HepG2 (cell line): ENCODE data around the gene EIF2B1. TPM values are rescaled to one million over a fixed set of nuclear protein-coding genes. Genes with fewer than 3 reads are reported as not detected.

Source experiments
- DRAP1 ChIP-seq: IDR thresholded peaks from 2 replicates; pipeline ENCODE4 v1.6.1; 2016; ENCODE audit warnings: missing genetic modification reagents, missing compliant biosample characterization
- FIP1L1 ChIP-seq: fragments of 200-400 bp; formaldehyde crosslinking; IDR thresholded peaks from 2 replicates; pipeline ENCODE4 v1.6.1; 2018; ENCODE audit warnings: low read depth, mild to moderate bottlenecking, low read length, moderate library complexity, borderline replicate concordance; ENCODE audit not compliant: insufficient read depth
- GABPB1 ChIP-seq: IDR thresholded peaks from 2 replicates; pipeline ENCODE4 v1.6.1; 2016; ENCODE audit warnings: mild to moderate bottlenecking, missing genetic modification reagents, moderate library complexity, missing compliant biosample characterization
- KAT8 ChIP-seq: IDR thresholded peaks from 2 replicates; pipeline ENCODE4 v1.6.1; 2016; ENCODE audit warnings: missing genetic modification reagents, missing compliant biosample characterization
- MLLT10 ChIP-seq: sonication (generic); formaldehyde crosslinking; IDR thresholded peaks from 2 replicates; pipeline ENCODE4 v1.4.0; 2020; ENCODE audit warnings: missing genetic modification reagents
- SMC3 ChIP-seq: IDR thresholded peaks from 2 replicates; pipeline ENCODE4 v1.6.1; 2011; ENCODE audit warnings: low read length, improper control_type of control experiment
- SRSF9 ChIP-seq: fragments of 200-400 bp; formaldehyde crosslinking; IDR thresholded peaks from 2 replicates; pipeline ENCODE4 v1.6.1; 2018; ENCODE audit warnings: borderline replicate concordance, mild to moderate bottlenecking, low read depth, low read length; ENCODE audit not compliant: insufficient read depth, poor library complexity, severe bottlenecking
- TERF1 ChIP-seq: sonication (generic); formaldehyde crosslinking; IDR thresholded peaks from 2 replicates; pipeline ENCODE4 v1.8.0; 2022; ENCODE audit warnings: mild to moderate bottlenecking, missing genetic modification reagents, moderate library complexity
- ZEB1 ChIP-seq: IDR thresholded peaks from 2 replicates; pipeline ENCODE4 v1.6.1; 2012; ENCODE audit warnings: mild to moderate bottlenecking, low read depth, inconsistent platforms; ENCODE audit not compliant: insufficient replicate concordance
- ZFX ChIP-seq: sonication (generic); formaldehyde crosslinking; IDR thresholded peaks from 2 replicates; pipeline ENCODE4 v1.4.0; 2020; ENCODE audit warnings: mild to moderate bottlenecking, low read depth, missing genetic modification reagents, moderate library complexity
- ZMYM3 ChIP-seq: sonication (generic); formaldehyde crosslinking; IDR thresholded peaks from 2 replicates; pipeline ENCODE4 v1.5.1; 2020; ENCODE audit warnings: mild to moderate bottlenecking, missing genetic modification reagents
- ZNF121 ChIP-seq: sonication (generic); formaldehyde crosslinking; IDR thresholded peaks from 2 replicates; pipeline ENCODE4 v1.5.0; 2020; ENCODE audit warnings: mild to moderate bottlenecking, missing genetic modification reagents
- ZNF17 ChIP-seq: sonication (generic); formaldehyde crosslinking; IDR thresholded peaks from 2 replicates; pipeline ENCODE4 v1.5.0; 2020; ENCODE audit warnings: mild to moderate bottlenecking, missing genetic modification reagents
- ZNF468 ChIP-seq: sonication (generic); formaldehyde crosslinking; IDR thresholded peaks from 2 replicates; pipeline ENCODE4 v1.8.0; 2022; ENCODE audit warnings: mild to moderate bottlenecking, moderate library complexity, missing genetic modification reagents
- ZNF543 ChIP-seq: sonication (generic); formaldehyde crosslinking; IDR thresholded peaks from 2 replicates; pipeline ENCODE4 v1.4.0; 2020; ENCODE audit warnings: mild to moderate bottlenecking, missing genetic modification reagents
- ZNF552 ChIP-seq: sonication (generic); formaldehyde crosslinking; IDR thresholded peaks from 2 replicates; pipeline ENCODE4 v1.9.0; 2022; ENCODE audit warnings: missing genetic modification reagents, mild to moderate bottlenecking, borderline replicate concordance
- ZNF746 ChIP-seq: sonication (generic); formaldehyde crosslinking; IDR thresholded peaks from 2 replicates; pipeline ENCODE4 v1.8.0; 2022; ENCODE audit warnings: mild to moderate bottlenecking, missing genetic modification reagents
- ZNF841 ChIP-seq: sonication (generic); formaldehyde crosslinking; IDR thresholded peaks from 2 replicates; pipeline ENCODE4 v1.8.1; 2023; ENCODE audit warnings: missing genetic modification reagents, borderline replicate concordance
- polyA plus RNA-seq, 8 experiments: library from polyadenylated mRNA; depleted of rRNA in 3 of 8; stranded (reverse) in 7 of 8; unstranded in 1 of 8; fragments of >200 nt; fragmentation: Illumina TruSeq in 4 of 8; extraction: Trizol in 4 of 8; gene quantifications; 2 replicates each; pipeline versions ENCODE4 v1.2.1 to v1.2.3, GENCODE V29; 2011 to 2016; ENCODE audit warnings: low read depth in 4 of 8, missing spikeins in 1 of 8, mixed read lengths in 1 of 8; ENCODE audit not compliant: insufficient read depth in 1 of 8
- total RNA-seq, 5 experiments: library from RNA; depleted of rRNA; stranded (reverse); fragments of >200 nt; fragmentation: Illumina TruSeq; extraction: Trizol; gene quantifications; 2 replicates each; pipeline ENCODE4 v1.2.3, GENCODE V29; 2016; ENCODE audit warnings: low read depth in 1 of 5
- TF ChIP-seq, protein P1 (sequence below): sonication (generic); formaldehyde crosslinking; IDR thresholded peaks from 2 replicates; pipeline ENCODE4 v1.4.0; 2020; ENCODE audit warnings: missing genetic modification reagents; ENCODE audit errors: not compliant biosample characterization
- TF ChIP-seq, protein P2 (sequence below): sonication (generic); formaldehyde crosslinking; IDR thresholded peaks from 2 replicates; pipeline ENCODE4 v1.4.0; 2020; ENCODE audit warnings: missing genetic modification reagents, borderline replicate concordance
- TF ChIP-seq, protein P3 (sequence below): sonication (generic); formaldehyde crosslinking; IDR thresholded peaks from 2 replicates; pipeline ENCODE4 v1.4.0; 2020; ENCODE audit warnings: mild to moderate bottlenecking, low read depth, missing genetic modification reagents
- TF ChIP-seq, protein P4 (sequence below): sonication (generic); formaldehyde crosslinking; IDR thresholded peaks from 2 replicates; pipeline ENCODE4 v1.4.0; 2020; ENCODE audit warnings: missing genetic modification reagents

The EIF2B1 gene
- total and polyA plus RNA-seq, 2 of the 13 experiments (the other 11 are each of a cell fraction or from before 2014, with no cell fraction given): 18.7 to 37.4 TPM

GRCh38 chr12:123595729-123596128, 37.8 kb downstream of the EIF2B1 start (continued):
- TF ChIP-seq, protein P1, sequence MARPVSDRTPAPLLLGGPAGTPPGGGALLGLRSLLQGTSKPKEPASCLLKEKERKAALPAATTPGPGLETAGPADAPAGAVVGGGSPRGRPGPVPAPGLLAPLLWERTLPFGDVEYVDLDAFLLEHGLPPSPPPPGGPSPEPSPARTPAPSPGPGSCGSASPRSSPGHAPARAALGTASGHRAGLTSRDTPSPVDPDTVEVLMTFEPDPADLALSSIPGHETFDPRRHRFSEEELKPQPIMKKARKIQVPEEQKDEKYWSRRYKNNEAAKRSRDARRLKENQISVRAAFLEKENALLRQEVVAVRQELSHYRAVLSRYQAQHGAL: no peak
- TF ChIP-seq ZNF121 (CRISPR knock-in tag) (peak; percentile 98), SRSF9 (no peak), ZNF17 (CRISPR knock-in tag) (no peak), DRAP1 (peak; percentile 44; the same call in 1 of the 2 replicates), GABPB1 (CRISPR knock-in tag) (peak; percentile 47), SMC3 (peak; percentile 49), ZNF746 (CRISPR knock-in tag) (no peak), KAT8 (peak; percentile 58), ZNF552 (no peak), ZNF468 (CRISPR knock-in tag) (no peak), MLLT10 (CRISPR knock-in tag) (no peak), ZMYM3 (CRISPR knock-in tag) (peak; percentile 87), ZEB1 (peak; percentile 49), ZNF543 (no peak), ZNF841 (CRISPR knock-in tag) (no peak), ZFX (CRISPR knock-in tag) (no peak), FIP1L1 (no peak), TERF1 (CRISPR knock-in tag) (no peak)
- TF ChIP-seq, protein P2, sequence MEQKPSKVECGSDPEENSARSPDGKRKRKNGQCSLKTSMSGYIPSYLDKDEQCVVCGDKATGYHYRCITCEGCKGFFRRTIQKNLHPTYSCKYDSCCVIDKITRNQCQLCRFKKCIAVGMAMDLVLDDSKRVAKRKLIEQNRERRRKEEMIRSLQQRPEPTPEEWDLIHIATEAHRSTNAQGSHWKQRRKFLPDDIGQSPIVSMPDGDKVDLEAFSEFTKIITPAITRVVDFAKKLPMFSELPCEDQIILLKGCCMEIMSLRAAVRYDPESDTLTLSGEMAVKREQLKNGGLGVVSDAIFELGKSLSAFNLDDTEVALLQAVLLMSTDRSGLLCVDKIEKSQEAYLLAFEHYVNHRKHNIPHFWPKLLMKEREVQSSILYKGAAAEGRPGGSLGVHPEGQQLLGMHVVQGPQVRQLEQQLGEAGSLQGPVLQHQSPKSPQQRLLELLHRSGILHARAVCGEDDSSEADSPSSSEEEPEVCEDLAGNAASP (CRISPR knock-in tag): peak; percentile 70; the same call in 1 of the 2 replicates
- TF ChIP-seq, protein P3, sequence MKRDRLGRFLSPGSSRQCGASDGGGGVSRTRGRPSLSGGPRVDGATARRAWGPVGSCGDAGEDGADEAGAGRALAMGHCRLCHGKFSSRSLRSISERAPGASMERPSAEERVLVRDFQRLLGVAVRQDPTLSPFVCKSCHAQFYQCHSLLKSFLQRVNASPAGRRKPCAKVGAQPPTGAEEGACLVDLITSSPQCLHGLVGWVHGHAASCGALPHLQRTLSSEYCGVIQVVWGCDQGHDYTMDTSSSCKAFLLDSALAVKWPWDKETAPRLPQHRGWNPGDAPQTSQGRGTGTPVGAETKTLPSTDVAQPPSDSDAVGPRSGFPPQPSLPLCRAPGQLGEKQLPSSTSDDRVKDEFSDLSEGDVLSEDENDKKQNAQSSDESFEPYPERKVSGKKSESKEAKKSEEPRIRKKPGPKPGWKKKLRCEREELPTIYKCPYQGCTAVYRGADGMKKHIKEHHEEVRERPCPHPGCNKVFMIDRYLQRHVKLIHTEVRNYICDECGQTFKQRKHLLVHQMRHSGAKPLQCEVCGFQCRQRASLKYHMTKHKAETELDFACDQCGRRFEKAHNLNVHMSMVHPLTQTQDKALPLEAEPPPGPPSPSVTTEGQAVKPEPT: no peak
- TF ChIP-seq, protein P4, sequence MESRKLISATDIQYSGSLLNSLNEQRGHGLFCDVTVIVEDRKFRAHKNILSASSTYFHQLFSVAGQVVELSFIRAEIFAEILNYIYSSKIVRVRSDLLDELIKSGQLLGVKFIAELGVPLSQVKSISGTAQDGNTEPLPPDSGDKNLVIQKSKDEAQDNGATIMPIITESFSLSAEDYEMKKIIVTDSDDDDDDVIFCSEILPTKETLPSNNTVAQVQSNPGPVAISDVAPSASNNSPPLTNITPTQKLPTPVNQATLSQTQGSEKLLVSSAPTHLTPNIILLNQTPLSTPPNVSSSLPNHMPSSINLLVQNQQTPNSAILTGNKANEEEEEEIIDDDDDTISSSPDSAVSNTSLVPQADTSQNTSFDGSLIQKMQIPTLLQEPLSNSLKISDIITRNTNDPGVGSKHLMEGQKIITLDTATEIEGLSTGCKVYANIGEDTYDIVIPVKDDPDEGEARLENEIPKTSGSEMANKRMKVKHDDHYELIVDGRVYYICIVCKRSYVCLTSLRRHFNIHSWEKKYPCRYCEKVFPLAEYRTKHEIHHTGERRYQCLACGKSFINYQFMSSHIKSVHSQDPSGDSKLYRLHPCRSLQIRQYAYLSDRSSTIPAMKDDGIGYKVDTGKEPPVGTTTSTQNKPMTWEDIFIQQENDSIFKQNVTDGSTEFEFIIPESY (CRISPR knock-in tag): 0 out of 2 replicates have a peak, but pooled peaks have one; percentile 25
